AG04450 (cell line): ENCODE measurements around the gene CCDC192. TPM values are rescaled to one million over a fixed set of nuclear protein-coding genes. Genes with fewer than 3 reads are reported as not detected.

ENCODE experiments used
- CTCF ChIA-PET: fragments of 300-600, 350-600 bp; formaldehyde crosslinking; extraction: SDS; loops from one replicate; lab custom pipeline; 2022; ENCODE audit warnings: antibody characterized with exemption, inconsistent platforms; lab: Charles Lee
- POLR2A ChIA-PET: fragments of 350-600 bp; formaldehyde crosslinking; extraction: SDS; loops from one replicate; lab custom pipeline; 2021; ENCODE audit warnings: antibody characterized with exemption, inconsistent platforms; lab: Yijun Ruan, JAX
- DNase-seq: peaks from one replicate; pipeline ENCODE4 v3.0.0-alpha.2; 2011; ENCODE audit warnings: low read depth, low spot score
- H3K27ac ChIP-seq: one replicate; pipeline ENCODE4 v1.5.1; 2012; ENCODE audit warnings: low read depth, low read length, control low read depth
- H3K27me3 ChIP-seq: one replicate; pipeline ENCODE4 v1.6.0; 2012; ENCODE audit warnings: low read length; ENCODE audit not compliant: control insufficient read depth, insufficient read depth
- H3K4me3 ChIP-seq: 2 replicates; pipeline ENCODE4 v1.5.1; 2011; ENCODE audit warnings: mild to moderate bottlenecking, low read depth, low read length, control low read depth
- H3K9me3 ChIP-seq: 2 replicates; pipeline ENCODE4 v1.5.1; 2012; ENCODE audit warnings: low read length; ENCODE audit not compliant: control insufficient read depth, insufficient read depth
- polyA plus RNA-seq: library from polyadenylated mRNA; depleted of rRNA; stranded (reverse); fragments of >200 nt; gene quantifications from 2 replicates; pipeline ENCODE4 v1.2.3, GENCODE V29; 2011
- TF ChIP-seq, protein P1 (sequence below): IDR thresholded peaks from 2 replicates; pipeline ENCODE4 v1.5.1; 2011; ENCODE audit warnings: low read depth, low read length, control low read depth, inconsistent platforms

The CCDC192 gene
- polyA plus RNA-seq, 1 experiment: not detected

DNA sequence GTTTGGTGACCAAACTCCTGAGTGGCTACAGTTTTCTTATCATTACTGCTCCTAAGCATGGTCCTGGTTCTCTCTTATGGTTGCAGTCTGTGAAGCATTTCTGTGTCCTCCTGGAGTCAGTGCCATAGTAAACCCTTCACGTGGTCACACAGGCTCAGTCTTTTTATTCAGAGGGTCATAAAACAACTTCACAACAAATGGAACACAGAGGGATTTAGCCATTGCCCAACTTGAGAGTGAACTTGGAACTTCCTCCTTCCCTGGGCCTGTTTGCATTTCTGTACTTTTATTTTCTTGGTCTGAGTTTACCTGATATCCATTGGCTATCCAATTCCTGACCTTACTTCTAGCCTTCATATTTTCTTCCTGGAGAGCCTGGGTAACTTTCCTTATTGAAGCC is 144.9 kb downstream of the CCDC192 start:
- TF ChIP-seq, protein P1, sequence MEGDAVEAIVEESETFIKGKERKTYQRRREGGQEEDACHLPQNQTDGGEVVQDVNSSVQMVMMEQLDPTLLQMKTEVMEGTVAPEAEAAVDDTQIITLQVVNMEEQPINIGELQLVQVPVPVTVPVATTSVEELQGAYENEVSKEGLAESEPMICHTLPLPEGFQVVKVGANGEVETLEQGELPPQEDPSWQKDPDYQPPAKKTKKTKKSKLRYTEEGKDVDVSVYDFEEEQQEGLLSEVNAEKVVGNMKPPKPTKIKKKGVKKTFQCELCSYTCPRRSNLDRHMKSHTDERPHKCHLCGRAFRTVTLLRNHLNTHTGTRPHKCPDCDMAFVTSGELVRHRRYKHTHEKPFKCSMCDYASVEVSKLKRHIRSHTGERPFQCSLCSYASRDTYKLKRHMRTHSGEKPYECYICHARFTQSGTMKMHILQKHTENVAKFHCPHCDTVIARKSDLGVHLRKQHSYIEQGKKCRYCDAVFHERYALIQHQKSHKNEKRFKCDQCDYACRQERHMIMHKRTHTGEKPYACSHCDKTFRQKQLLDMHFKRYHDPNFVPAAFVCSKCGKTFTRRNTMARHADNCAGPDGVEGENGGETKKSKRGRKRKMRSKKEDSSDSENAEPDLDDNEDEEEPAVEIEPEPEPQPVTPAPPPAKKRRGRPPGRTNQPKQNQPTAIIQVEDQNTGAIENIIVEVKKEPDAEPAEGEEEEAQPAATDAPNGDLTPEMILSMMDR: no peak
- CTCF ChIA-PET: no interaction called here
- POLR2A ChIA-PET: no interaction called here
- no peak overlapping the region for H3K4me3 ChIP-seq
- no peaks in the 10 kb centered on the region for H3K9me3 ChIP-seq
- no peak for DNase-seq
- no peaks in the 10 kb centered on the region for H3K27me3 ChIP-seq
- no peak overlapping the region for H3K27ac ChIP-seq

DNA sequence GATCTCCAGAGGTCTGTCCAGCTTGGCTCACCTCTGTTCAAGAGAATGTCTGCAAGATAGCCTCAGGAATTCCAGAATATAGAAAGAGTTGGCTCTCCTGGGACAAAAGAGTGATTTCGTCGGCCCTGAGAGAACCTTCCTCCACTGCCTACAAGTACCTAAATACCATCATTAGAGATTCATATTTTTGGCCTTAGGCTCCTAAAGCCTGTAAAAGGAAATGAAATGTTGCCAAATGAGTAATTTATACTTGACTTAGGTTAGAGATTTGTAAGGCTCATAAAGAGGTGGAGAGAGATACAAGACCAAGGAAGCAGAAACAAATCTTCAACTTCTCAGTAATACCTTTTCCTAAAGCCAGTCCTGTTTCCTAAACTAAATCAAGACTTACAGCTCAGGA is 146.2 kb downstream of the CCDC192 start:
- Histone ChIP-seq H3K27ac (no peak overlapping the region), H3K27me3 (no peaks in the 10 kb centered on the region), H3K4me3 (no peak overlapping the region), H3K9me3 (no peaks in the 10 kb centered on the region)
- POLR2A ChIA-PET: no interaction called here
- CTCF ChIA-PET: no interaction called here
- DNase-seq: no peak
- TF ChIP-seq, protein P1: no peak

DNA sequence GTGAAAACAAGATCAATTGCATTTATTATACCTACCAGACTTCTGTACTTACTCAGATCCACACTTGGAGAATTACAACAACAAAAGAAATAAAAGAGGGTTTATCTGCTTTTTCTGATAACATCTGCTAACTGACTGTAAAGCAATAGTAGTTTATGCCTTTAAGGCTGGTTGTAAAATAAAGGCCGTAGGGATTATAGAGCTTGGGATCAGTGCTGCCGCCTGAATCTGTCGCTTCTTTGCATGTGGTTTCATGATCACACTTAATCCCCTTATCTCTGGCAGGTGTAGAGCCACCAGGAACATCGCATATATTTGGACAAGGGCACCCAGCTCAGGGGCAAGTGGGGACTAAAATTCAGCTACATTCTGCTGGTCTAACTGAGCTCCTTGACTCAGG is 146.7 kb downstream of the CCDC192 start:
- TF ChIP-seq, protein P1: no peak
- POLR2A ChIA-PET: no interaction called here

GRCh38 chr5:127851964-127852363 is 148.8 kb downstream of the CCDC192 start:
- DNase-seq: no peak
- TF ChIP-seq, protein P1: no peak
- Histone ChIP-seq H3K27me3 (no peaks in the 10 kb centered on the region), H3K27ac (no peak overlapping the region), H3K9me3 (no peaks in the 10 kb centered on the region), H3K4me3 (no peak overlapping the region)
- POLR2A ChIA-PET: no interaction called here
- CTCF ChIA-PET: no interaction called here

More for the DNA sequence above, 146.7 kb downstream of the CCDC192 start:
- DNase-seq: no peak
- Histone ChIP-seq H3K9me3 (no peaks in the 10 kb centered on the region), H3K27ac (no peak overlapping the region), H3K27me3 (no peaks in the 10 kb centered on the region), H3K4me3 (no peak overlapping the region)
- CTCF ChIA-PET: no interaction called here

DNA sequence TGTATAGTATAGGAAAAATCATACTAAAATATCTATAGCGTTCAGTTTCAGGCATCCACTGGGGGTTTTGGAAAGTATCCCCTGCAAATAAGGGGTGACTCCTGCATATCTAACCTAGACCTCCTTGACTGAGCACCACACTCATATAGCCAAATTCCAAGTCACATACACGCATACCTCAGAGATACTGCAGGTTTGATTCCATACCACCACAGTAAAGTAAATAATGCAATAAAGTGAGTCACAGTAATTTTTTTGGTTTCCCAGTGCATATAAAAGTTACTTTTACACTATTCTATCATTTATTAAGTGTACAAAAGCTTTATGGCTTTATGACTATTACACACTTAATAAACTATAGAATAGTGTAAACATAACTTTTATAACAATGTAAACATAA is 151.3 kb downstream of the CCDC192 start:
- TF ChIP-seq, protein P1: no peak
- H3K27me3 ChIP-seq: no peaks in the 10 kb centered on the region
- H3K4me3 ChIP-seq: no peak overlapping the region
- no peak overlapping the region for H3K27ac ChIP-seq
- no peaks in the 10 kb centered on the region for H3K9me3 ChIP-seq
- no peak for DNase-seq
- ChIA-PET POLR2A (no interaction called here), CTCF (interaction anchor here (1.1 kb wide), 1 partner anchor 24 kb away, joined by 3 read pairs; no protein-coding TSS in a partner anchor)
